PC-9 (cell line): ENCODE measurements around the gene MYO18B. TPM values are rescaled to one million over a fixed set of nuclear protein-coding genes. Genes with fewer than 3 reads are reported as not detected.

Experiments used
- BruUV-seq: library from RNA; stranded (reverse); fragments of 400-500 nt; replicated peaks from 2 replicates; lab custom pipeline; 2021; lab: Mats Ljungman, UMichigan
- CTCF ChIA-PET: fragments of 300-600 bp; sonication (Branson Sonifier 250); formaldehyde crosslinking; loops from one replicate; lab custom pipeline; 2022; ENCODE audit warnings: antibody characterized with exemption; lab: Charles Lee
- POLR2A ChIA-PET: fragments of 300-600 bp; sonication (Branson Sonifier 250); formaldehyde crosslinking; loops from one replicate; lab custom pipeline; 2022; ENCODE audit warnings: antibody characterized with exemption; ENCODE audit not compliant: unreplicated experiment; lab: Charles Lee
- DNase-seq, 2 experiments: peaks; one replicate each; pipeline versions ENCODE4 v3.0.0 to v3.0.0-alpha.2; 2015 to 2022; ENCODE audit warnings: mixed read lengths in 1 of 2
- H2AFZ ChIP-seq: fragments of 200-600 bp; sonication (generic); 2 replicates; pipeline ENCODE4 v1.8.1; 2017; ENCODE audit warnings: antibody characterized with exemption
- H3F3A ChIP-seq: fragments of 200-600 bp; sonication (generic); 2 replicates; pipeline ENCODE4 v1.8.1; 2017; ENCODE audit warnings: antibody characterized with exemption, mild to moderate bottlenecking, low read depth; ENCODE audit not compliant: insufficient read depth
- H3K27ac ChIP-seq: fragments of 200-600 bp; sonication (generic); 2 replicates; pipeline ENCODE4 v1.6.1; 2016; ENCODE audit warnings: mixed run types
- H3K27me3 ChIP-seq: fragments of 200-600 bp; sonication (generic); 2 replicates; pipeline ENCODE4 v1.6.1; 2016; ENCODE audit warnings: low read depth, mixed run types; ENCODE audit not compliant: insufficient read depth
- H3K36me3 ChIP-seq: fragments of 200-600 bp; sonication (generic); 2 replicates; pipeline ENCODE4 v1.6.1; 2016; ENCODE audit warnings: low read depth, mixed run types
- H3K4me1 ChIP-seq: fragments of 200-600 bp; sonication (generic); replicated peaks from 2 replicates; pipeline ENCODE4 v1.6.1; 2016; ENCODE audit warnings: mixed run types; ENCODE audit not compliant: insufficient read depth
- H3K4me2 ChIP-seq: fragments of 200-600 bp; sonication (generic); 2 replicates; pipeline ENCODE4 v1.6.1; 2017; ENCODE audit warnings: mixed run types
- H3K4me3 ChIP-seq: fragments of 200-600 bp; sonication (generic); 2 replicates; pipeline ENCODE4 v1.6.1; 2016; ENCODE audit warnings: mixed run types
- H3K79me2 ChIP-seq: fragments of 200-600 bp; sonication (generic); 2 replicates; pipeline ENCODE4 v1.6.1; 2017; ENCODE audit warnings: low read depth, mixed run types
- H3K9me2 ChIP-seq: fragments of 200-600 bp; sonication (generic); 2 replicates; pipeline ENCODE4 v1.8.1; 2017; ENCODE audit warnings: mild to moderate bottlenecking; ENCODE audit not compliant: insufficient read depth
- H3K9me3 ChIP-seq: fragments of 200-600 bp; sonication (generic); 2 replicates; pipeline ENCODE4 v1.8.1; 2016; ENCODE audit warnings: low read depth; ENCODE audit not compliant: insufficient read depth
- H4K20me1 ChIP-seq: fragments of 200-600 bp; sonication (generic); 2 replicates; pipeline ENCODE4 v1.8.1; 2017; ENCODE audit not compliant: insufficient read depth
- CTCF ChIP-seq: fragments of 200-600 bp; sonication (generic); conservative IDR thresholded peaks from 2 replicates; pipeline ENCODE4 v1.6.1; 2017; ENCODE audit warnings: mixed run types, antibody characterized with exemption, mild to moderate bottlenecking, moderate library complexity
- EZH2 ChIP-seq: fragments of 200-600 bp; sonication (generic); IDR thresholded peaks from 2 replicates; pipeline ENCODE4 v1.8.0; 2017; ENCODE audit warnings: antibody characterized with exemption, low read depth
- intact Hi-C: fragments of 100-400 bp; cut with micrococcal nuclease; formaldehyde crosslinking; loops from one replicate; pipeline ENCODE4 v1.10.0; 2022; ENCODE audit not compliant: unreplicated experiment
- total RNA-seq: library from RNA; stranded (reverse); gene quantifications from 2 replicates; pipeline ENCODE4 v1.2.3, GENCODE V29; 2021

The MYO18B gene
- total RNA-seq, 1 experiment from 2014 or later = not detected

- no peaks in the 10 kb centered on the region for H3F3A ChIP-seq
- intact Hi-C loops = no loop called here
- TF ChIP-seq CTCF (no peak), EZH2 (no peak)
- no peaks in the 10 kb centered on the region for H3K79me2 ChIP-seq
- no peaks in the 10 kb centered on the region for H3K36me3 ChIP-seq
- peaks cover 48% of the 10 kb centered on the region for H3K27me3 ChIP-seq
- H3K27ac ChIP-seq = no peak overlapping the region
- no TSS peak for BruUV-seq
- H3K4me2 ChIP-seq = no peak overlapping the region
- no peaks in the 10 kb centered on the region for H4K20me1 ChIP-seq
- ChIA-PET CTCF (no interaction called here), POLR2A (no interaction called here)
- H3K9me3 ChIP-seq = no peaks in the 10 kb centered on the region
- H3K4me3 ChIP-seq = no peak overlapping the region
- no peaks in the 10 kb centered on the region for H3K4me1 ChIP-seq
- H2AFZ ChIP-seq = no peak overlapping the region
- no peaks in the 10 kb centered on the region for H3K9me2 ChIP-seq
- no peak for DNase-seq
Observed at GRCh38 chr22:25875461-25875860, 133.5 kb downstream of the MYO18B start.

- intact Hi-C loops = no loop called here
- TF ChIP-seq EZH2 = no peak
- no peak for TF ChIP-seq CTCF
- BruUV-seq = no TSS peak
Observed at GRCh38 chr22:25876871-25877270, 134.9 kb downstream of the MYO18B start.

DNA sequence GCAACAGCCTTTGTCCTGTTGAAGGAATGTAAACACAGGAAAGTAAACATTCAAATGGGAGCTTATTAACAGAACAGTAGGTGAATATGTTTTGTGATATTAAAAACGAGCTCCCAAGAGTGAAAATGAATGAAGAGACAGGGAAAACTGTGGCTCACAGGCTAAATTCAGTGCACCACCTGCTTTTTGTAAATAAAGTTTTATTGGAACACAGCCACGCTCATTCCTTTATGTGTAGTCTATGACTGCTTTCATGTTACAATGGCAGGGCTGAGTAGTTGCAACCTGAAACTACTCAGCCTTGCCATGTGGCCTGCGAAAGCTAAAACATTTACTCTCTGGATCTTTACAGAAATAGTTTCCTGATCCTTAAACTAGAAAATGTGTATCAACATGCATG lies 136.9 kb downstream of the MYO18B start:
- intact Hi-C loops = no loop called here
- no peaks in the 10 kb centered on the region for H3F3A ChIP-seq
- H3K4me3 ChIP-seq = no peak overlapping the region
- H3K27me3 ChIP-seq = peaks cover 15% of the 10 kb centered on the region
- H3K4me2 ChIP-seq = no peak overlapping the region
- H2AFZ ChIP-seq = no peak overlapping the region
- H3K27ac ChIP-seq = no peak overlapping the region
- no TSS peak for BruUV-seq
- no peaks in the 10 kb centered on the region for H3K36me3 ChIP-seq
- ChIA-PET CTCF (no interaction called here), POLR2A (no interaction called here)
- H3K4me1 ChIP-seq = no peaks in the 10 kb centered on the region
- no peaks in the 10 kb centered on the region for H3K9me3 ChIP-seq
- H3K9me2 ChIP-seq = no peaks in the 10 kb centered on the region
- TF ChIP-seq CTCF = no peak
- no peak for TF ChIP-seq EZH2
- no peaks in the 10 kb centered on the region for H4K20me1 ChIP-seq
- no peak for DNase-seq
- no peaks in the 10 kb centered on the region for H3K79me2 ChIP-seq

More at GRCh38 chr22:25876871-25877270, 134.9 kb downstream of the MYO18B start:
- no peaks in the 10 kb centered on the region for H3K79me2 ChIP-seq
- H3K9me3 ChIP-seq = no peaks in the 10 kb centered on the region
- no peaks in the 10 kb centered on the region for H3K9me2 ChIP-seq
- DNase-seq = no peak
- POLR2A ChIA-PET = no interaction called here
- no peak overlapping the region for H2AFZ ChIP-seq
- peaks cover 36% of the 10 kb centered on the region for H3K27me3 ChIP-seq
- no peaks in the 10 kb centered on the region for H3K4me1 ChIP-seq
- CTCF ChIA-PET = no interaction called here
- H3F3A ChIP-seq = no peaks in the 10 kb centered on the region
- H3K36me3 ChIP-seq = no peaks in the 10 kb centered on the region
- H3K4me2 ChIP-seq = no peak overlapping the region
- no peaks in the 10 kb centered on the region for H4K20me1 ChIP-seq
- H3K4me3 ChIP-seq = no peak overlapping the region
- no peak overlapping the region for H3K27ac ChIP-seq
